Right lobe of liver (tissue), 4 donors: ENCODE data around the gene PIWIL1.

Experiments used
- CTCF ChIP-seq, 4 donors: fragments of 200-600 bp in 3 of 4; fragments of 450-650 bp in 1 of 4; IDR thresholded peaks; one replicate each; pipeline versions ENCODE4 v1.5.1 to v1.8.0; 2016 to 2022; ENCODE audit warnings: antibody characterized with exemption in 4 of 4, mild to moderate bottlenecking in 2 of 4
- POLR2A ChIP-seq: fragments of 450-650 bp; IDR thresholded peaks from one replicate; pipeline ENCODE4 v1.6.1; 2017; ENCODE audit warnings: antibody characterized with exemption, mild to moderate bottlenecking
- donor health status: DM: no; HTN: no; CAD: no.
- donor health status: DM: no; HTN: no; CAD: no.
- donor health status: DM: no; HTN: yes; CAD: no.

- TF ChIP-seq CTCF (IDR thresholded peaks at IDR 0.05) (no peak), POLR2A (no peak)
These were observed 35.2 kb downstream of the PIWIL1 start for GRCh38 chr12:130372936-130373335.
